Fibroblast of skin of right quadriceps (primary cell): ENCODE data around the gene SLK.

Source experiments
- DNase-seq: peaks from one replicate; pipeline ENCODE4 v3.0.0-alpha.2; 2013

Gene SLK

GRCh38 chr10:103995134-103995533, 28.2 kb downstream of the SLK start:
- no peak for DNase-seq

GRCh38 chr10:103998805-103999204, 31.9 kb downstream of the SLK start:
- no peak for DNase-seq

GRCh38 chr10:104002911-104003310, 36.0 kb downstream of the SLK start:
- DNase-seq: no peak

- DNase-seq: no peak
These were observed 38.4 kb downstream of the SLK start for GRCh38 chr10:104005172-104005863.

- DNase-seq: no peak
These were observed 45.0 kb downstream of the SLK start for GRCh38 chr10:104011904-104012303.

GRCh38 chr10:104013489-104013888, 46.5 kb downstream of the SLK start:
- DNase-seq: no peak

- DNase-seq: no peak
These were observed 47.2 kb downstream of the SLK start for GRCh38 chr10:104014176-104014575.

GRCh38 chr10:104016661-104017060, 49.7 kb downstream of the SLK start:
- no peak for DNase-seq

- DNase-seq: no peak
These were observed 51.5 kb downstream of the SLK start for GRCh38 chr10:104018471-104018870.

- no peak for DNase-seq
These were observed 53.1 kb downstream of the SLK start for GRCh38 chr10:104020020-104020419.

GRCh38 chr10:104021246-104021645, 54.3 kb downstream of the SLK start:
- no peak for DNase-seq

- DNase-seq: no peak
These were observed 55.1 kb downstream of the SLK start for GRCh38 chr10:104022026-104022425.

GRCh38 chr10:104025524-104025923, 58.6 kb downstream of the SLK start:
- no peak for DNase-seq

- no peak for DNase-seq
These were observed 59.8 kb downstream of the SLK start for GRCh38 chr10:104026762-104027161.

- DNase-seq: peak; percentile 26
These were observed 61.2 kb downstream of the SLK start for GRCh38 chr10:104028146-104028545.

- DNase-seq: no peak
These were observed 62.0 kb downstream of the SLK start for GRCh38 chr10:104028823-104029520.

GRCh38 chr10:104029521-104029860, 62.6 kb downstream of the SLK start:
- peak; percentile 69 for DNase-seq

GRCh38 chr10:104031631-104032030, 64.7 kb downstream of the SLK start:
- no peak for DNase-seq

- DNase-seq: no peak
These were observed 65.3 kb downstream of the SLK start for GRCh38 chr10:104032144-104032775.

GRCh38 chr10:104033401-104033930, 66.5 kb downstream of the SLK start:
- no peak for DNase-seq

GRCh38 chr10:104033966-104034365, 67.0 kb downstream of the SLK start:
- no peak for DNase-seq

GRCh38 chr10:104034401-104035193, 67.7 kb downstream of the SLK start:
- no peak for DNase-seq
